ENCODE data around the gene ATP8B1.
"Not testable (repeated sequence)": the region's sequence is repeated elsewhere in the genome, so short reads cannot be mapped to it uniquely, and the experiment has no call there.

The ATP8B1 gene

DNA sequence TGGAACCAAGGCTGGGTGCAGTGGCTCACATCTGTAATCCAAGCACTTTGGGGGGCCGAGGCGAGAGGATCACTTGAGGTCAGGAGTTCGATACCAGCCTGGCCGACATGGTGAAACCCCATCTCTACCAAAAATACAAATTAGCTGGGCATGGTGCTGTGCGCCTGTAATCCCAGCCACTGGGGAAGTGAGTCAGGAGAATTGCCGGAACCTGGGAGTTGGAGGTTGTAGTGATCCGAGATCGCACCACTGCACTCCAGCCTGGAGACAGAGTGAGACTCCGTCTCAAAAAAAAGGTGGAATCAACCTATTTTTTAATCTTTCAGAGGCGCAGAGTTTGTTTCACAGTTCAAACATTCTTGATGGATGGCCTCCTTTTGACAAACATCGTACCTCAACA, 24.5 kb upstream of the ATP8B1 start:
- Histone ChIP-seq H3K36me3 (ENCODE audit: control insufficient read depth, insufficient read depth, low read length) (no peaks in the 10 kb centered on the region), H3K4me3 (replicated peaks; ENCODE audit: low read depth, low read length) (no peak overlapping the region), H3K27me3 (replicated peaks; ENCODE audit: control insufficient read depth, insufficient read depth, low read length) (no peaks in the 10 kb centered on the region)
- TF ChIP-seq, protein P1, sequence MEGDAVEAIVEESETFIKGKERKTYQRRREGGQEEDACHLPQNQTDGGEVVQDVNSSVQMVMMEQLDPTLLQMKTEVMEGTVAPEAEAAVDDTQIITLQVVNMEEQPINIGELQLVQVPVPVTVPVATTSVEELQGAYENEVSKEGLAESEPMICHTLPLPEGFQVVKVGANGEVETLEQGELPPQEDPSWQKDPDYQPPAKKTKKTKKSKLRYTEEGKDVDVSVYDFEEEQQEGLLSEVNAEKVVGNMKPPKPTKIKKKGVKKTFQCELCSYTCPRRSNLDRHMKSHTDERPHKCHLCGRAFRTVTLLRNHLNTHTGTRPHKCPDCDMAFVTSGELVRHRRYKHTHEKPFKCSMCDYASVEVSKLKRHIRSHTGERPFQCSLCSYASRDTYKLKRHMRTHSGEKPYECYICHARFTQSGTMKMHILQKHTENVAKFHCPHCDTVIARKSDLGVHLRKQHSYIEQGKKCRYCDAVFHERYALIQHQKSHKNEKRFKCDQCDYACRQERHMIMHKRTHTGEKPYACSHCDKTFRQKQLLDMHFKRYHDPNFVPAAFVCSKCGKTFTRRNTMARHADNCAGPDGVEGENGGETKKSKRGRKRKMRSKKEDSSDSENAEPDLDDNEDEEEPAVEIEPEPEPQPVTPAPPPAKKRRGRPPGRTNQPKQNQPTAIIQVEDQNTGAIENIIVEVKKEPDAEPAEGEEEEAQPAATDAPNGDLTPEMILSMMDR (IDR thresholded peaks at IDR 0.05; ENCODE audit: insufficient read depth, low read length, poor library complexity, severe bottlenecking), result no peak
- DNase-seq (ENCODE audit: extremely low read depth, insufficient read length), result no peak

DNA sequence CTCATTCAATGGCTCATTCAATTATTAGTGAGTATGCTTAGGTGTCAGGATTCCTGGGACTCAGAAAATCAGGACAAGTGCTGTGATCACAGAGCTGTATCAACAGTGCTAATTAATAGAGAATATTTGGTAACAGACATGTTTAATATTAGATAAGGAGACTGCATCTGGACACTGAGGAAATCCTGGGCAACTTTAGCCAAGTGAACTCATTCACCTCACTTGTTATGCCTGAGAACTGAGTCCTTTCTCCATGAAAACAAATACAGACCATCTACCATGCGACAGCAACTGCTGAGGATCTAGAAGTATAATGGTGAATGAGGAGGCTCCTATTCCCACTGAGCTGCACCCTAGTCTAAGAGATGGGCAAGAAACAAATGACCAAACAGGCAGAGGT, 23.1 kb upstream of the ATP8B1 start:
- H3K27me3 ChIP-seq (replicated peaks; ENCODE audit: control insufficient read depth, insufficient read depth, low read length), result no peaks in the 10 kb centered on the region; the same call in 1 of the 2 replicates
- no peak overlapping the region for H3K4me3 ChIP-seq (replicated peaks; ENCODE audit: low read depth, low read length)
- TF ChIP-seq, protein P1 (IDR thresholded peaks at IDR 0.05; ENCODE audit: insufficient read depth, low read length, poor library complexity, severe bottlenecking), result no peak
- H3K36me3 ChIP-seq (ENCODE audit: control insufficient read depth, insufficient read depth, low read length), result no peaks in the 10 kb centered on the region
- DNase-seq (ENCODE audit: extremely low read depth, insufficient read length), result no peak

DNA sequence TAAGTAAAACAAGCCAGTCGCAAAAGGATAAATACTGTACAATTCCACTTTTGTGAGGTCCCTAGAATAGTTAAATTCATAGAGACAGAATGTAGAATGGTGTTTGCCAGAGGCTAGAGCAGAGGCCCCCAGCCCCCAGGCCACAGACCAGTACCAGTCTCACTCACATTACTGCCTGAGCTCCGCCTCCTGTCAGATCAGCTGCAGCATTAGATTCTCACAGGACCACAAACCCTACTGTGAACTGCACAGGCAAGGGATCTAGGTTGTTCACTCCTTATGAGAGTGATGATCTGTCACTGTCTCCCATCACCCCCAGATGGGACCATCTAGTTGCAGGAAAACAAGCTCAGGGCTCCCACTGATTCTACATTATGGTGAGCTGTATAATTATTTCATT, 17.5 kb upstream of the ATP8B1 start:
- DNase-seq (ENCODE audit: extremely low read depth, insufficient read length), result not testable (repeated sequence)

DNA sequence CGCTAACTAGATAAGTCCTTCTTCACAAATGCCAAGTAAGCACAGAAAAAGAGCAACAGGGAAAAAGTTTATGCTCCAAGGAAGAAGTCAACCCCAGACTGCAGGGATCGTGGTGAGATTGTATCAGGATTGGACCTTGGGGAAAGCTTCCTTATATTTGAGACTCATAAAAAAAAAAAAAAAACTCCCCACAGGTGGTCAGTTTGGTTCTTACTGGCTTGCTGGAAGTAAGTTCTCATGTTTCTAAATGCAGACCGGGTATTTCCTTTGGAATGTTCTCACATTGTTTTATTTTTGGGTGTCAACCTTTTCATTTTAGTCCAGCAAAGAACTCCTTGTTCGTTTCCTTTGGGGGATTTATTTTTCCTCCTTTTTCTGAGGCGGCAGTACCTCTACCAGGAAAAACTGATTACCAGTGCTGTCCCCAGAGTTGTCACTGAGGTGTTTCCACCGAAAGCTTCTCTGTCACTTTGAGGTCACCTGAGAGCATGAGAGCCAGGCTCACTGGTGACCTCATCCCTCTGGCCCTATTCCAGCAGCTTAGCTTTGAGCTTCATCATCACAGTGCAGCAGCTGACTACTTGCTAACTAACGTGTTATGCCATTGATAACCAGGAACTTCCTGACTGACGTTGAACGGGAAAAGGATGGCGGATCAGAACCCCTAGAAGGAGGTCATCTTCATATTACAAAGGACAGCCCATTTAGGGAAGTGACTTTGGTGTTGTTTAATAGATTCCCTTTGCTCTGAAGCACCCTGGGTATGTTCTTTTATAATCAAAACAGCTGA, 16.8 kb upstream of the ATP8B1 start:
- DNase-seq (ENCODE audit: extremely low read depth, insufficient read length), result no peak
- Histone ChIP-seq H3K36me3 (ENCODE audit: control insufficient read depth, insufficient read depth, low read length) (no peaks in the 10 kb centered on the region), H3K4me3 (replicated peaks; ENCODE audit: low read depth, low read length) (no peak overlapping the region), H3K27me3 (replicated peaks; ENCODE audit: control insufficient read depth, insufficient read depth, low read length) (no peaks in the 10 kb centered on the region; the same call in 1 of the 2 replicates)
- TF ChIP-seq, protein P1 (IDR thresholded peaks at IDR 0.05; ENCODE audit: insufficient read depth, low read length, poor library complexity, severe bottlenecking), result no peak

More for the DNA sequence above, 17.5 kb upstream of the ATP8B1 start:
- H3K36me3 ChIP-seq (ENCODE audit: control insufficient read depth, insufficient read depth, low read length); H3K27me3 ChIP-seq (replicated peaks; ENCODE audit: control insufficient read depth, insufficient read depth, low read length); H3K4me3 ChIP-seq (replicated peaks; ENCODE audit: low read depth, low read length): not testable (repeated sequence)

DNA sequence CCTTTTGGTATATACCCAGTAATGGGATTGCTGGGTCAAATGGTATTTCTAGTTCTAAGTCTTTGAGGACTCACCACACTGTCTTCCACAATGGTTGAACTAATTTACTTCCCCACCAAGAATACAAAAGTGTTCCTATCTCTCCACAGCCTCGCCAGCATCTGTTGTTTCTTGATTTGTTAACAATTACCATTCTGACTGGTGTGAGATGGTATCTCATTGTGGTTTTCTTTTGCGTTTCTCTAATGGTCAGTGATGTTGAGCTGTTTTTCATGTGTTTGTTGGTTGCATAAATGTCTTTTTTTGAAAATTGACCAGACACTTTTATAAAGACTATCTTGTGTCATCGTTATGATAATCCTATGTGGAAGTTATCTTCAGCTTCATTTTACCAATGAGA, 16.0 kb upstream of the ATP8B1 start:
- TF ChIP-seq, protein P1 (IDR thresholded peaks at IDR 0.05; ENCODE audit: insufficient read depth, low read length, poor library complexity, severe bottlenecking), result no peak
- no peak for DNase-seq (ENCODE audit: extremely low read depth, insufficient read length)
- Histone ChIP-seq H3K4me3 (replicated peaks; ENCODE audit: low read depth, low read length) (no peak overlapping the region), H3K36me3 (ENCODE audit: control insufficient read depth, insufficient read depth, low read length) (no peaks in the 10 kb centered on the region), H3K27me3 (replicated peaks; ENCODE audit: control insufficient read depth, insufficient read depth, low read length) (no peaks in the 10 kb centered on the region; the same call in 1 of the 2 replicates)

DNA sequence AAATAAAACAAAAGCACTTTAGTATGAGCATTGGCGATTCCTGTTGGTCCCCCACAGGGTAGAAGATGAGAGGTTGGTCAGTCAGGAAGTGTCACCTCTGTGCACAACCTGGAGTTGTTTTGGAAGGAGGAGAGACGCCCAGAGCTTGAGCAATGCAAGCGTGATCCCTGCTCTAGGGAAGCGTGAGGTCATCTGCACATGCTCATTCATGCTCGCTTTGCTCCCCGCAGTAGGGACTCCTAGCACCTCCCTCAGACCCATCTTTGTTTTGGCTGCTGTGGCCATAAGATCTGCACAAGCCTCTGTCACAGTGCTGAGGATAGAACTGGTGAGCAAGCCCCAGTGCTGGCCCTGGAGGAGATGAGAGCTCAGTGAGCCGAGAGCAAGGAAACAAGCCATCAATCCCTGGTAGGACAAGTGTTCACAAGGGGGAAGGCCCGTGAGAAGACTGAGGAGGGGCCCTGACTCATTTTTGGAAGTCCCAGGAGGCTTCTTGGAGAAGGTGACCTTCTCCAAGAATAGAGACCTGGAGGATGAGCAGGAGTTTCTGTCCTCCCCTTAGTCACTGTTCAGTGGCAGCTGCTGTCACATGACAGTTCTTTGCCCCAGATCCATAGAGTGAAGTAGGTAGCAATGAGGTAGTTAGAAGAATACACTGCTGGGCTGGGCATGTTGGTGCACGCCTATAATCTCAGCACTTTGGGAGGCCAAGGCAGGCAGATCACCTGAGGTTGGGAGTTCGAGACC, 13.3 kb upstream of the ATP8B1 start:
- TF ChIP-seq, protein P1 (IDR thresholded peaks at IDR 0.05; ENCODE audit: insufficient read depth, low read length, poor library complexity, severe bottlenecking), result no peak
- no peaks in the 10 kb centered on the region; the same call in 1 of the 2 replicates for H3K27me3 ChIP-seq (replicated peaks; ENCODE audit: control insufficient read depth, insufficient read depth, low read length)
- no peak overlapping the region for H3K4me3 ChIP-seq (replicated peaks; ENCODE audit: low read depth, low read length)
- H3K36me3 ChIP-seq (ENCODE audit: control insufficient read depth, insufficient read depth, low read length), result no peaks in the 10 kb centered on the region
- no peak for DNase-seq (ENCODE audit: extremely low read depth, insufficient read length)
